IPS-18a (cell line): ENCODE measurements around the gene BNIP3.

Experiments used
- H3K27ac ChIP-seq: one replicate; pipeline ENCODE4 v1.5.1; 2013; ENCODE audit warnings: low read length
- H3K27me3 ChIP-seq: one replicate; pipeline ENCODE4 v1.6.1; 2013; ENCODE audit warnings: mild to moderate bottlenecking, low read length; ENCODE audit not compliant: control insufficient read depth, insufficient read depth
- H3K36me3 ChIP-seq: one replicate; pipeline ENCODE4 v1.6.1; 2013; ENCODE audit warnings: low read depth, low read length; ENCODE audit not compliant: control insufficient read depth
- H3K4me1 ChIP-seq: one replicate; pipeline ENCODE4 v1.6.1; 2013; ENCODE audit warnings: low read depth, low read length; ENCODE audit not compliant: control insufficient read depth
- H3K4me3 ChIP-seq: one replicate; pipeline ENCODE4 v1.5.1; 2013; ENCODE audit warnings: low read length
- H3K9ac ChIP-seq: one replicate; pipeline ENCODE4 v1.6.1; 2013; ENCODE audit warnings: mild to moderate bottlenecking, low read length, moderate library complexity
- H3K9me3 ChIP-seq: one replicate; pipeline ENCODE4 v1.6.1; 2013; ENCODE audit warnings: low read depth, low read length; ENCODE audit not compliant: control insufficient read depth

Gene BNIP3

GRCh38 chr10:131933016-131933695, 48.6 kb downstream of the BNIP3 start:
- Histone ChIP-seq H3K27ac (no peak overlapping the region), H3K9ac (no peak overlapping the region)

GRCh38 chr10:131931981-131932380, 49.7 kb downstream of the BNIP3 start:
- H3K9me3 ChIP-seq = no peaks in the 10 kb centered on the region

More at GRCh38 chr10:131933016-131933695, 48.6 kb downstream of the BNIP3 start:
- Histone ChIP-seq H3K36me3 (peaks cover 9% of the 10 kb centered on the region), H3K4me3 (no peak overlapping the region), H3K27me3 (no peaks in the 10 kb centered on the region), H3K4me1 (peaks cover 26% of the 10 kb centered on the region), H3K9me3 (no peaks in the 10 kb centered on the region)

GRCh38 chr10:131930586-131931330, 51.0 kb downstream of the BNIP3 start:
- Histone ChIP-seq H3K27me3 (no peaks in the 10 kb centered on the region), H3K9me3 (no peaks in the 10 kb centered on the region), H3K9ac (no peak overlapping the region), H3K27ac (no peak overlapping the region), H3K4me3 (no peak overlapping the region), H3K36me3 (peaks cover 6% of the 10 kb centered on the region), H3K4me1 (peaks cover 28% of the 10 kb centered on the region)

More at GRCh38 chr10:131931981-131932380, 49.7 kb downstream of the BNIP3 start:
- Histone ChIP-seq H3K9ac (no peak overlapping the region), H3K27me3 (no peaks in the 10 kb centered on the region), H3K36me3 (peaks cover 6% of the 10 kb centered on the region), H3K4me1 (peaks cover 27% of the 10 kb centered on the region), H3K4me3 (no peak overlapping the region), H3K27ac (no peak overlapping the region)

GRCh38 chr10:131930150-131930549, 51.6 kb downstream of the BNIP3 start:
- Histone ChIP-seq H3K36me3 (peaks cover 2% of the 10 kb centered on the region), H3K27me3 (no peaks in the 10 kb centered on the region), H3K27ac (no peak overlapping the region), H3K9me3 (no peaks in the 10 kb centered on the region), H3K9ac (no peak overlapping the region), H3K4me3 (no peak overlapping the region), H3K4me1 (peaks cover 32% of the 10 kb centered on the region)

- no peak overlapping the region for H3K27ac ChIP-seq
Observed at GRCh38 chr10:131929122-131929845, 52.4 kb downstream of the BNIP3 start.

GRCh38 chr10:131928248-131929095, 53.3 kb downstream of the BNIP3 start:
- Histone ChIP-seq H3K27me3 (no peaks in the 10 kb centered on the region), H3K27ac (no peak overlapping the region), H3K4me1 (peaks cover 32% of the 10 kb centered on the region), H3K9me3 (no peaks in the 10 kb centered on the region), H3K4me3 (no peak overlapping the region), H3K36me3 (no peaks in the 10 kb centered on the region), H3K9ac (no peak overlapping the region)

More at GRCh38 chr10:131929122-131929845, 52.4 kb downstream of the BNIP3 start:
- Histone ChIP-seq H3K4me3 (no peak overlapping the region), H3K27me3 (no peaks in the 10 kb centered on the region), H3K36me3 (no peaks in the 10 kb centered on the region), H3K9me3 (no peaks in the 10 kb centered on the region), H3K9ac (no peak overlapping the region), H3K4me1 (peaks cover 32% of the 10 kb centered on the region)

- Histone ChIP-seq H3K27ac (no peak overlapping the region), H3K4me3 (no peak overlapping the region), H3K4me1 (peaks cover 39% of the 10 kb centered on the region), H3K36me3 (no peaks in the 10 kb centered on the region), H3K27me3 (no peaks in the 10 kb centered on the region), H3K9me3 (no peaks in the 10 kb centered on the region), H3K9ac (no peak overlapping the region)
Observed at GRCh38 chr10:131926743-131927595, 54.8 kb downstream of the BNIP3 start.

- no peaks in the 10 kb centered on the region for H3K27me3 ChIP-seq
- H3K4me1 ChIP-seq = peaks cover 46% of the 10 kb centered on the region
- H3K4me3 ChIP-seq = no peak overlapping the region
- H3K9ac ChIP-seq = no peak overlapping the region
- no peaks in the 10 kb centered on the region for H3K9me3 ChIP-seq
- no peaks in the 10 kb centered on the region for H3K36me3 ChIP-seq
- H3K27ac ChIP-seq = no peak overlapping the region
Observed at GRCh38 chr10:131926253-131926652, 55.5 kb downstream of the BNIP3 start.

GRCh38 chr10:131925716-131926115, 56.0 kb downstream of the BNIP3 start:
- H3K4me1 ChIP-seq = peaks cover 45% of the 10 kb centered on the region
- no peaks in the 10 kb centered on the region for H3K9me3 ChIP-seq
- H3K36me3 ChIP-seq = no peaks in the 10 kb centered on the region
- no peaks in the 10 kb centered on the region for H3K27me3 ChIP-seq
- H3K4me3 ChIP-seq = no peak overlapping the region
- H3K9ac ChIP-seq = no peak overlapping the region
- H3K27ac ChIP-seq = no peak overlapping the region

GRCh38 chr10:131925011-131925649, 56.6 kb downstream of the BNIP3 start:
- Histone ChIP-seq H3K4me1 (peaks cover 39% of the 10 kb centered on the region), H3K9ac (no peak overlapping the region), H3K4me3 (no peak overlapping the region), H3K9me3 (no peaks in the 10 kb centered on the region), H3K36me3 (no peaks in the 10 kb centered on the region), H3K27ac (no peak overlapping the region), H3K27me3 (no peaks in the 10 kb centered on the region)
